ENCODE measurements around the gene USP20. TPM values are rescaled to one million over a fixed set of nuclear protein-coding genes. Genes with fewer than 3 reads are reported as not detected.

The USP20 gene
- total and polyA plus RNA-seq, 8 donors, result 7.3 to 52.1 (median 17.1) TPM

- Histone ChIP-seq H3K9me3 (no peaks in the 10 kb centered on the region), H3K36me3 (peaks cover 31 to 92% (median 85%) of the 10 kb centered on the region in 4 donors), H3K27me3 (no peaks in the 10 kb centered on the region), H3K27ac (peak overlapping the region in 1 of 5 donors; percentile 31), H3K4me1 (peaks cover 0 to 15% (median under 1%) of the 10 kb centered on the region in 4 donors), H3K4me3 (no peak overlapping the region)
- DNase-seq, result no peak
- WGBS, 5 donors, result 69 to 77% (median 75%) methylated on average over 8 of the region's 8 CpGs
- intact Hi-C loops (cut with DNase I; ENCODE audit: low total_unique reads), result no loop called here
- TF ChIP-seq POLR2AphosphoS5 (IDR thresholded peaks at IDR 0.05) (no peak), EP300 (IDR thresholded peaks at IDR 0.05) (no peak), CTCF (IDR thresholded peaks at IDR 0.05) (no peak)
Measured at GRCh38 chr9:129898185-129898584, 62.9 kb downstream of the USP20 start.

DNA sequence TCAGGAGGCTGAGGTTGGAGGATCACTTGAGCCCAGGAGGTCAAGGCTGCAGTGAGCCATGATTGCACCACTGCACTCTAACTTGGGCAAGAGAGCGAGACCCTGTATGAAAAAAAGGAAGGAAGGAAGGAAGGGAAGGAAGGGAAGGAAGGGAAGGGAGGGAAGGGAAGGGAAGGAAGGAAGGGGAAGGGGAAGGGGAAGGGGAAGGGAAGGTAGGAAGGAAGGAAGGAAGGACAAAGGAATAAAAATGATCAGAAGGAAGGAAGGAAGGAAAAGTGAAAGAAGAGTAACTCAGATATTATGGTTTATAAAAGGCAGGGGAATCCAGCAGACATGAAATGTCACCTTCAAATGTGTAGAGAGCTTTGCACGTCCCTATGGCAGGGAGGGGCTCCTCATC, 64.4 kb downstream of the USP20 start:
- H3K4me1 ChIP-seq, result peaks cover 0 to 13% (median 0%) of the 10 kb centered on the region in 4 donors
- H3K36me3 ChIP-seq, result peaks cover 31 to 96% (median 91%) of the 10 kb centered on the region in 4 donors
- H3K27ac ChIP-seq, result no peak overlapping the region
- no peaks in the 10 kb centered on the region for H3K9me3 ChIP-seq
- H3K27me3 ChIP-seq, result no peaks in the 10 kb centered on the region
- TF ChIP-seq EP300 (IDR thresholded peaks at IDR 0.05) (no peak), POLR2AphosphoS5 (IDR thresholded peaks at IDR 0.05) (no peak), POLR2A (IDR thresholded peaks at IDR 0.05) (no peak), CTCF (IDR thresholded peaks at IDR 0.05) (no peak)
- H3K4me3 ChIP-seq, result no peak overlapping the region
- no peak for DNase-seq
- intact Hi-C loops (cut with DNase I; ENCODE audit: low total_unique reads), result no loop called here
- WGBS, 5 donors, result 88 to 93% (median 89%) methylated on average over 2 of the region's 2 CpGs

DNA sequence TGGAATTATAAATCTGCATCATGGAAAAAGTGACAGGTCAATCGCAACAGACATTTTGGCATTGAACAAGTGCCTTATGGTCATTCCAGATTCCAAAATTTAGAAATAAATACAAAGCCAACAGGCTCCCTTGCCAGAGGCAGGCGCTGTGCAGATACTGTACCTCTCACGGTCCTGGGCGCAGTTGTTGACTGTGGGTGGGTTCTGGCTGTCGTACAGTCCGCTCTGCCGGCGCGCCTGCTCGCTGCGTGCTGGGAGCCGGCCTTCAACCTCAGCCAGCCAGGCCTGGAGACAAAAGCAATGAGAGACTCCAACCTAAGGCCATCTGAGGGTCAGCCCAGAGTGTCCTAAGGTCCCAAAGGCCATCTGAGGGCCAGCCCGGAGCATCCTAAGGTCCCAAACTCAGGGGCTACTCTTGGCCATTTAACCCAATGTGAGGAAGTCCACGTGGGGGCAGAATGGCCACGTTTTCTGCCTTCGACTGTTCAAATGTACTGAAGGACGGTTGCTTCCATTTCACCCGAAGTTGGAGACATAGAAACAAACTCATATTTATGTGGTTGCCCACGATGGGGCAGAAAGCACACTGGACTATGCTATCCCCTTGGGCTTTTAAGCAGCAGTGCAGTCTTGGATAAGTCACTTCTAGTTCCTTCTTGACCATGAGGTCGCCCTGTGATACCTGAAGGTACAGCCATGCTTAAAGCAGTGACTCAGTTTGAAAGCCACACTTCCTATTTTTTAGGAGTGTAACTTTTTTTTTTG, 65.2 kb downstream of the USP20 start:
- Histone ChIP-seq H3K9me3 (no peaks in the 10 kb centered on the region), H3K27me3 (no peaks in the 10 kb centered on the region), H3K36me3 (peaks cover 30 to 91% (median 87%) of the 10 kb centered on the region in 4 donors), H3K4me1 (peaks cover 0 to 13% (median 0%) of the 10 kb centered on the region in 4 donors), H3K4me3 (no peak overlapping the region), H3K27ac (no peak overlapping the region)
- WGBS, 5 donors, result 91 to 94% (median 94%) methylated on average over 10 to 20 of the region's 20 CpGs
- DNase-seq, result no peak
- no peak for TF ChIP-seq POLR2A (IDR thresholded peaks at IDR 0.05)
- TF ChIP-seq EP300 (IDR thresholded peaks at IDR 0.05), result no peak
- TF ChIP-seq POLR2AphosphoS5 (IDR thresholded peaks at IDR 0.05), result no peak
- TF ChIP-seq CTCF (IDR thresholded peaks at IDR 0.05), result no peak
- intact Hi-C loops (cut with DNase I; ENCODE audit: low total_unique reads), result no loop called here

DNA sequence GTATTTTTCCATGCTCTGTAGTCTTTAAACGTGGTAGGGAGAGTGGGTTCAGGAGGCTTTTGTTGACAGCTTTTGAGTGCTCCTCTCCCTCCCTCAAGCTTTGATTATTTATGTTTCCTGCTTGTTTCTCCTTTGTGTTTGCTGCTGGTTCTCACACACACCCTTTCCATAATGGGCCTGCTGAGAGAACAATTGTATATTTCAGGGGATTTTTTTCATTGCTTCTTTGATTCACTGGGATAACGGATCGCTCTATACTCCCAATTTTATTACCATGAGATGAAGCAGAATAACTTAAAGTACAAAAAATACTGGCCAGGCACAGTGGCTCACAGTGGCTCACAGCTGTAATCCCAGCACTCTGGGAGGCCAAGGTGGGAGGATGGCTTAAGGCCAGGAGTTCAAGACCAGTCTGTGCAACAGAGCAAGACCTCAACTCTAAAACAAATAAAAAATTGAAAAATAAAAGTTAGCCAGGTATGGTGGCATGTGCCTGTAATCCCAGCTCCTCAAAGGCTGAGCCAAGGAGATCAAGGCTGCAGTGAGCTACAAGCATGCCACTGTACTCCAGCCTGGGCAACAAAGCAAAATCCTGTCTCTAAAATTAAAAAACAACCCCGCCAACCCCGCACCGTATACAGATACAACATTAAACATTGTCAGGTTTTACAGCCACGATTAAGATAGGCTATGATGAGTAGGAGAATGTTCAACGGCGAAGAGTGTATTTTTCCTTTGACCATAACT, 66.9 kb downstream of the USP20 start:
- TF ChIP-seq POLR2A (IDR thresholded peaks at IDR 0.05) (no peak), CTCF (IDR thresholded peaks at IDR 0.05) (no peak), POLR2AphosphoS5 (IDR thresholded peaks at IDR 0.05) (no peak), EP300 (IDR thresholded peaks at IDR 0.05) (no peak)
- intact Hi-C loops (cut with DNase I; ENCODE audit: low total_unique reads), result no loop called here
- H3K9me3 ChIP-seq, result no peaks in the 10 kb centered on the region
- DNase-seq, result no peak
- no peak overlapping the region for H3K4me3 ChIP-seq
- WGBS, 5 donors, result 83 to 94% (median 88%) methylated on average over 9 of the region's 9 CpGs
- H3K36me3 ChIP-seq, result peaks cover 23 to 91% (median 87%) of the 10 kb centered on the region in 4 donors
- H3K4me1 ChIP-seq, result peaks cover 0 to 13% (median 0%) of the 10 kb centered on the region in 4 donors
- H3K27ac ChIP-seq, result peak overlapping the region in 2 of 5 donors; percentile 10 to 41
- no peaks in the 10 kb centered on the region for H3K27me3 ChIP-seq

Measured in stomach (tissue), 9 donors.